ENCODE results near the gene SH3PXD2A. TPM values are rescaled to one million over a fixed set of nuclear protein-coding genes. Genes with fewer than 3 reads are reported as not detected.
"Not testable (repeated sequence)": the region's sequence is repeated elsewhere in the genome, so short reads cannot be mapped to it uniquely, and the experiment has no call there.

Gene SH3PXD2A
- total RNA-seq, 4 donors from 2014 or later: 9.4 to 20.6 (median 11.2) TPM

DNA sequence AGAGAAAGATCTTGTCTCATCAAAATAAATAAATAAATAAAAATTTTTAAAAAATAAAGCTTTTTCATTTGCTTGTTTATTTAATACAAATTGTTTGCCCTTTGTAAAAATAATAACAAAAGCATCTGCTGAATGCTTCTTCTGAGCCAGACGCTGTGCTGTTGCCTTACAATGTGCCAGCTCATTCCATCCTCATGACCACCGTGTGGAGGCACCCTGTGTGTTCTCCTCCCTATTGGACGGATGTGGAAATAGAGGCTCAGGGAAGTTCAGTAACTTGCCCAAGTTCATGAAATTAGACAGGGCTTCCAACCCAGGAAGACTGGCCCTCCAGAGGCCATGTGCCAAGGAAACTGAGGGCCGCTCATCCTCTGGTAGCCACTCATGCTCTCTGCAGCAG is 120.6 kb downstream of the SH3PXD2A start:
- TF ChIP-seq, protein P1, sequence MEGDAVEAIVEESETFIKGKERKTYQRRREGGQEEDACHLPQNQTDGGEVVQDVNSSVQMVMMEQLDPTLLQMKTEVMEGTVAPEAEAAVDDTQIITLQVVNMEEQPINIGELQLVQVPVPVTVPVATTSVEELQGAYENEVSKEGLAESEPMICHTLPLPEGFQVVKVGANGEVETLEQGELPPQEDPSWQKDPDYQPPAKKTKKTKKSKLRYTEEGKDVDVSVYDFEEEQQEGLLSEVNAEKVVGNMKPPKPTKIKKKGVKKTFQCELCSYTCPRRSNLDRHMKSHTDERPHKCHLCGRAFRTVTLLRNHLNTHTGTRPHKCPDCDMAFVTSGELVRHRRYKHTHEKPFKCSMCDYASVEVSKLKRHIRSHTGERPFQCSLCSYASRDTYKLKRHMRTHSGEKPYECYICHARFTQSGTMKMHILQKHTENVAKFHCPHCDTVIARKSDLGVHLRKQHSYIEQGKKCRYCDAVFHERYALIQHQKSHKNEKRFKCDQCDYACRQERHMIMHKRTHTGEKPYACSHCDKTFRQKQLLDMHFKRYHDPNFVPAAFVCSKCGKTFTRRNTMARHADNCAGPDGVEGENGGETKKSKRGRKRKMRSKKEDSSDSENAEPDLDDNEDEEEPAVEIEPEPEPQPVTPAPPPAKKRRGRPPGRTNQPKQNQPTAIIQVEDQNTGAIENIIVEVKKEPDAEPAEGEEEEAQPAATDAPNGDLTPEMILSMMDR (IDR thresholded peaks at IDR 0.05): no peak
- TF ChIP-seq POLR2A (IDR thresholded peaks at IDR 0.05): no peak
- 93 to 97% methylated on average over 4 of the region's 4 CpGs for WGBS, 2 donors
- DNase-seq: no peak
- Histone ChIP-seq H3K4me1 (peaks cover 0 to 13% of the 10 kb centered on the region in 2 donors), H3K9me3 (no peaks in the 10 kb centered on the region), H3K36me3 (no peaks in the 10 kb centered on the region), H3K27ac (no peak overlapping the region), H3K4me3 (replicated peaks in 1 of 3) (no peak overlapping the region), H3K27me3 (no peaks in the 10 kb centered on the region)
- intact Hi-C loops (cut with DNase I): no loop called here

DNA sequence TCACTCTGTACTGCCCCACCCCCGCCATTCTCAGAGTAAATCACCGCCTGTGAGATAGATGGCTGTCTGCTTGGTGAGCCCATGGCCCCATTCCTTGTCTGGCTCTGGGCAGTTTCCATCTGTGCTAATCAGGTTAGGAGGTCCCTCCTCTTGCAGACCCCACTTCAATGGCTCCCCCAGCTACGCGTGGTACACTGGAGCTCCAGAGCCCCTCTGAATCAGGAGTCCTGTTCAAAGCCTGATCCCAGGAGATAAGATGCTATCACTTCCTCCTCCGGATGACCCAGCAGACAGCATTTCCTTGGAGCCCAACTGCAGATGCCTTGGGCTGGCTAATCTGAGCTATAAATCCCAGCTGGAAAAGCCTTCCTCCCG is 122.3 kb downstream of the SH3PXD2A start:
- Histone ChIP-seq H3K27ac (no peak overlapping the region), H3K4me1 (no peaks in the 10 kb centered on the region)

DNA sequence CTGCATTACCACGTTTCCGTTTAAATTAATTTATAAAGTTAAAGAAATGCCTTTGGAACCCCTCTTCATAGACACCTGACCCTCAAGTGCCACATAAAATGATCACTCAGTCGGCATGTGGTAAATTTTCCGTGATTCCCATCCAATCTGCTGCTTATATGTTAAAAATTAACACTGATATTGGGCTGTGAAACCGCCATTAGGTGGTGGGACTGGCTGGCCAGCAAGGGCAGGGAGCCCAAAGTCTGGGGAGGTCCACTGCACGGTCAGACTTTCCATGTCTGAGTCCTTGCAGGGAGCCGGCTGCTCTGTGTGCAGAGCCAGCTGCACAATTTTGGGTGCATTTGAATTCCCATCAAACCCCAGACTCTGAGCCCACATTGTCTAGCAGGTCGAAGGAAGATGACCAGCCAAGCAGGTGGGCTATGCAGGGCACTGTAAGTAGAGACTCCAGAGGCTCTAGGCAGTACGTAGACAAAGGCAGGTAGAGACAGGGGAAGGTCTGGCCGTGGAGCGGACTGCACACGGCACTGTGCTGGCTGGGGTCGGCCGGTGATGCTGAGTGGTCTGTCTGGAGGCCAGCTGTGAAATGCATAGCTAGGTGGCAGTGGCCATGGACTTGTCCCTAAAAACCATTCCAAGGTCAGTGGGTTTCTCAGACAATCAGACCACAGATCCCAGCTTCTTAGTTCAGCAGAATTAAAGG is 122.9 kb downstream of the SH3PXD2A start:
- TF ChIP-seq, protein P1 (IDR thresholded peaks at IDR 0.05): no peak
- no peak for TF ChIP-seq POLR2A (IDR thresholded peaks at IDR 0.05)
- no peak for DNase-seq
- 83 to 88% methylated on average over 14 of the region's 14 CpGs for WGBS, 2 donors
- H3K4me3 ChIP-seq (replicated peaks in 1 of 3): no peak overlapping the region
- H3K27me3 ChIP-seq: no peaks in the 10 kb centered on the region
- H3K27ac ChIP-seq: no peak overlapping the region
- H3K4me1 ChIP-seq: no peaks in the 10 kb centered on the region
- H3K36me3 ChIP-seq: no peaks in the 10 kb centered on the region
- intact Hi-C loops (cut with DNase I): no loop called here
- H3K9me3 ChIP-seq: no peaks in the 10 kb centered on the region

More for the DNA sequence above, 122.3 kb downstream of the SH3PXD2A start:
- no peaks in the 10 kb centered on the region for H3K9me3 ChIP-seq
- WGBS, 2 donors: 65 to 80% methylated on average over 5 to 6 of the region's 6 CpGs
- no peaks in the 10 kb centered on the region for H3K36me3 ChIP-seq
- TF ChIP-seq, protein P1 (IDR thresholded peaks at IDR 0.05): no peak
- TF ChIP-seq POLR2A (IDR thresholded peaks at IDR 0.05): no peak
- H3K4me3 ChIP-seq (replicated peaks in 1 of 3): no peak overlapping the region
- H3K27me3 ChIP-seq: no peaks in the 10 kb centered on the region
- no peak for DNase-seq
- intact Hi-C loops (cut with DNase I): no loop called here

DNA sequence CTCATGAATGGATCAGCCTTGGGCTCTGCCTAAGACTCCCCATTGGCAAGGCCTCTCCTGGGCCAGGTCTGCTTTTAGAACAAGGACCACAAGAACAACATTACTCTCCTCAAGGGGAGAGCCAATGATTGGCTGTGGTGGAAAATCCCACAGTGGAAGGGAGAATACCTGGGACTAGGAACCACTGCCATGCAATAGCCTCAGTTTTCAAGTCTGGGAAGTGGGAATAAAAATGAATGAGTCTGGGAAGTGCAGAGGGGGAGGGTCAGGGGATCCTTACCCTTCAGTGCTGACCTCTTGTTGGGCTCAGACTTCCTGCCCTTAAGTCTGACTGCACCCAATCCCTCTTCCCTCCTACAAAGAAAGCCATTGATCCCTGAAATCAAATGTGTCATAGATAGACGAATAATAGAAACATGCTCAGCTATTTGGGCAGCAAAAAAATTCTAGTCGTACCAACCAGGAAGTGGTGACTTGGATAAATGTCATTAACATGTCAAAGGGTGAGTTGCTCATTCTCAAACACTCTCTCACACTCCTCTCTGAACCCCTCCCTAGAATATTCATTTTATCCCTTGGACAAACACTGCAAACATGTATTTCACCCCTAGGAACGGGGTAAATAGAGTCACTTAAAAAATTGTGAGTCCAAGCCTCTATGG is 123.6 kb downstream of the SH3PXD2A start:
- H3K4me1 ChIP-seq: no peaks in the 10 kb centered on the region
- 71 to 76% methylated on average over 3 of the region's 3 CpGs for WGBS, 2 donors
- TF ChIP-seq, protein P1 (IDR thresholded peaks at IDR 0.05): no peak
- no peak for TF ChIP-seq POLR2A (IDR thresholded peaks at IDR 0.05)
- intact Hi-C loops (cut with DNase I): no loop called here
- no peaks in the 10 kb centered on the region for H3K27me3 ChIP-seq
- H3K27ac ChIP-seq: no peak overlapping the region
- H3K36me3 ChIP-seq: no peaks in the 10 kb centered on the region
- H3K4me3 ChIP-seq (replicated peaks in 1 of 3): no peak overlapping the region
- no peak for DNase-seq
- no peaks in the 10 kb centered on the region for H3K9me3 ChIP-seq

DNA sequence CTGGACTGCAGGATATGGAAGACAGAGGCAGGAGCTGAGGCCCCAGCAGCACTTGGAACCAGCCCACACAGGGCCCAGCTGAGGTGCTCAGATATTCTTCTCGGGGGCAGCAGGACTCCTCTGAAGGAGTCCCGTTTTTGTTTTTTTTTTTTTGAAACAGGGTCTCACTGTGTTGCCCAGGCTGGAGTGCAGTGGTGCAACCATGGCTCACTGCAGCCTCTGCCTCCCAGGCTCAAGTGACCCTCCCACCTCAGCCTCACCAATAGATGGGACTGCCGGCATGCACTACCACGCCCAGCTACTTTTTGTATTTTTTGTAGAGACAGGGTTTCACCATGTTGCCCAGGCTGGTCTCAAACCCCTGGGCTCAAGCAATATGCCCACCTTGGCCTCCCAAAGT is 124.3 kb downstream of the SH3PXD2A start:
- H3K9me3 ChIP-seq; H3K36me3 ChIP-seq; H3K4me3 ChIP-seq (replicated peaks in 1 of 3); H3K27me3 ChIP-seq; H3K4me1 ChIP-seq; H3K27ac ChIP-seq; DNase-seq; intact Hi-C loops (cut with DNase I): not testable (repeated sequence)
- WGBS, 2 donors: 90 to 93% methylated on average over 4 of the region's 4 CpGs
